LoVo (cell line): ENCODE results near the gene JSRP1.

Source experiments
- DNase-seq: peaks from one replicate; pipeline ENCODE4 v3.0.0-alpha.2; 2016; ENCODE audit warnings: low spot score

JSRP1 gene

DNA sequence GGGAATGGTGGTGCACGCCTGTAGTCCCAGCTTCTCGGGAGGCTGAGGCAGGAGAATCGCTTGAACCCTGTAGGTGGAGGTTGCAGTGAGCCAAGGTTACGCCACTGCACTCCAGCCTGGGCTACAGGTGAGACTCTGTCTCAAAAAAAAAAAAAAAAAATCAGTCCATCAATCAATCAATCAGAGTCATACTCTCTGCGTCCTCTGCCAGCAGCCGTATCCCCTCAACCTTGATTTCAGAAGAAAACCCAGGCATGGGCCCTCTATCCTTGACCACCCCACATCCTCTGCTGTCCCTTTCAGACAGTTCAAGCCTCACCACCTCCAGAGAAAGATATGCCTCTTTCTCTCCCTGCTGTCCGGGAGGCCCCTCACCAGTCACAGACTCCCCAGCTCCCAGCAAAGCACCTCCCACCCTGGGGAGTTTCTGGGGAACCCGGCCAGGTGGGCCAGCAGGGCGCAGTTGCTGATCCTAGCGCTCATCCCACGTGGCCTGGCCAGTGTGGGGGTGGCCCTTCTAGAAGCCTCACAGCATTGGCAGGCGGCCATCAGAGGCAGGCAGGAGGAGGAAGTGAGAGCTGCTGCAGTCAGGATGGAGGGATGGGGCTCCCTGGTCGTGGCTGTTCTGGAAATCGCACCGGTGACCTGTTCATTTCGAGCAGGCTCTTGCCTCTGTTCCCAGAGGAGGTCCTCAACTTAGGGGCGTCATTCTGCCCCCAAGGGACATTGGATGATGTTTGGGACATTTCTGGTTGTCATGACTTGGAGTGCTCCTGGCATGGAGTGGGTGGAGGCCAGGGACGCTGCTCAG, 10.2 kb upstream of the JSRP1 start:
- DNase-seq = no peak

DNA sequence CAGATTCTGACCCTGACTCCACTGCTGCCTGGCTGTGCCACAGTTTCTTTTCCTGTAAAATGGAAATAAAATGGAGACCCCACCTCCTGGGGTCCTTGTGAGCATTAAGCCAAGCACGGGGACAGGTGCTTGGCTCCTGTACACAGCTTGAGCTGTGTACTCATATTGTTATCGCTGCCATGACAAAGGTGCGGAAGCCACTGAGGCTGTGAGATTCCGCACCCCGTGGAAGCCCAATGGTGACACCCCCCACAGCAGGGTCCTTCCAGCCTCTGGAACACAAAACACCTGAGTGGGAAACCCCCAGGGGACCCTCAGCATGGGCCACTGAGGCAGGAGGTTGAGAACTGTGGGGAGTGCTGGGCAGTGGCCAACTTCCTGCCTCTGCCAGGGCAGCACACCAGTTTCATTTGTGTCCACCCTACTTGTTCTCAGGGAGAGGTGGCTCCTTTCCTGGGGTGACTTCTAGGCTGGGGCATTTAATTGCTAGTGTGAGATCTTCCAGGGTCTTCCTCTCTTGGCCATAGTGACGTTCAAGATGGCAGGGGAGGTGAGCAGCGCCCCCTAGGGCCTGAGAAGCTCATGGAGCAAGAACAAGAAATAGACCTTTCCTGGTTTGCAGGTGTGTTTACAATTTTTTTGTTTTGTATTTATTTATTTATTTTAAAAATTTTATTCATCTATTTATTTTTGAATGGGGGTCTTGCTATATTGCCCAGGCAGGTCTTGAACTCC, 5.4 kb upstream of the JSRP1 start:
- no peak for DNase-seq

DNA sequence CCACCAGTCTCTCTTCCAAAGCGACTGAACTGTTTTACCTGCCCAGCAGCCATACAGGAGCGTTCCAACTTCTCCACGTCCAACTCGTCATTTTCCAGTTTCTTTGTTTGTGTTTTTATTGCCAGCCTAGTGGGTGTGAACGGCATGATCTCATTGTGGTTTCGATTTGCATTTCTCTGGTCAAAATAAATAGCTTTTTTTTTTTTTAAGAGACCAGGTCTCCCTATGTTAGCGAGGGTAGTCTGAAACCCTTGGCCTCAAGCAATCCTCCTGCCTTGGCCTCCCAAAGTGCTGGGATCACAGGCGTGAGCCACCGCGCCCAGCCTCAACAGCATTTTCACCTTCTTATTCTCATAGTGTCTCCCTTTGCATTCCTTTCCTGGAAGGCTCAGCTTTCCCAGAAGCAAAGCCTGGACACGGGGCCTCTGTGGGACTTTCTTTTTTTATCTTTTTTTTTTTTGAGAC, 4.2 kb upstream of the JSRP1 start:
- DNase-seq = peak; percentile 57

DNA sequence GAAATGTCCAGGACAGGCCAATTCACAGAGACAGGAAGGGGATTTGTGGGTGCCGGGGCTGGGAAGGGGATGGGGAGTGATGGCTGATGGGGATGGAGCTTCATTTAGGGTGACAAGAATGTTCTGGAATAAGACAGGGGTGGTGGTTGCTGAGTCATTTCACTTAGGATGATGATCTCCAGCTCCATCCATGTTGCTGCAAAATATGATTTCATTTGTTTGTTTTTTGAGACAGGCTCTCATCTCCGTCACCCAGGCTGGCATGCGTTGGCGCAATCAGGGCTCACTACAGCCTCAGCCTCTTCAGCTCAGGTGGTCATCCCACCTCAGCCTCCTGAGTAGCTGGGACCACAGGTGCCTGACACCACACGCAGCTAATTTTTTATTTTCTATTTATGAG, 3.1 kb upstream of the JSRP1 start:
- DNase-seq = no peak

DNA sequence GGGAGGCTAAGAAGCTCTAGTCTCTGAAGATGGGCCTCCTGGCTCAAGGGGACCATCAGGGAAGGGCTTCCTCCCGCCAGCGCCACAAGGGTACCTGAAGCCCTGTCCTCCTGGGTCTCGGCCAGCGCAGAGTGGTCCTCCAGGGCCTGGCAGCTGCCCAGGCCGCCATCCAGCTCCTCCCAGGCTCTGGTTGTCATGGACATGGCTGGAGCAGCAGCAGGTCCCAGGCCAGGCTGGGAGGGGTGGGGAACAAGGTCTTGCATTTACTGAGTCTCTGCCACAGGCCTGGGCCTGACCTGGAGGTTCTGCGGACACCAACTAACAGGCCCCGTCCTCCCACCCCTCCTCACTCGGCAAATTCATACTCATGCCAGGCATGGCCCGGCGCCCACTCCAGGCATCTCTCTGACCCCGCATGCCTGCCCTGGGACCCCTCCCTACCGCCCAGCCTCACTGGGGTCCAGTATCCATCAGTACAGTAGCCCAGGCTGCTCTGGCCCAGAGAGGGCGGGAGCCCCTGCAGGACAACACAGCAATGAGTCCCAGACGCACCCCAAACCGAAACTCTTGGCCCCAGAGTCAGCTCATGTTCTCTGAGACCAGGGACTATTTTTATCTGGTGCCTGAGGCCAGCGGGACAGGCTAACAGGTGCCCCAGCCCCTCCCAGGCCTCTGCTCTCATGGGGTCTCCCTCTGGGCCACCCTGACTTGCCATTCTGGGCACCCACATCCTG, 938 bp downstream of the JSRP1 start:
- DNase-seq = no peak

DNA sequence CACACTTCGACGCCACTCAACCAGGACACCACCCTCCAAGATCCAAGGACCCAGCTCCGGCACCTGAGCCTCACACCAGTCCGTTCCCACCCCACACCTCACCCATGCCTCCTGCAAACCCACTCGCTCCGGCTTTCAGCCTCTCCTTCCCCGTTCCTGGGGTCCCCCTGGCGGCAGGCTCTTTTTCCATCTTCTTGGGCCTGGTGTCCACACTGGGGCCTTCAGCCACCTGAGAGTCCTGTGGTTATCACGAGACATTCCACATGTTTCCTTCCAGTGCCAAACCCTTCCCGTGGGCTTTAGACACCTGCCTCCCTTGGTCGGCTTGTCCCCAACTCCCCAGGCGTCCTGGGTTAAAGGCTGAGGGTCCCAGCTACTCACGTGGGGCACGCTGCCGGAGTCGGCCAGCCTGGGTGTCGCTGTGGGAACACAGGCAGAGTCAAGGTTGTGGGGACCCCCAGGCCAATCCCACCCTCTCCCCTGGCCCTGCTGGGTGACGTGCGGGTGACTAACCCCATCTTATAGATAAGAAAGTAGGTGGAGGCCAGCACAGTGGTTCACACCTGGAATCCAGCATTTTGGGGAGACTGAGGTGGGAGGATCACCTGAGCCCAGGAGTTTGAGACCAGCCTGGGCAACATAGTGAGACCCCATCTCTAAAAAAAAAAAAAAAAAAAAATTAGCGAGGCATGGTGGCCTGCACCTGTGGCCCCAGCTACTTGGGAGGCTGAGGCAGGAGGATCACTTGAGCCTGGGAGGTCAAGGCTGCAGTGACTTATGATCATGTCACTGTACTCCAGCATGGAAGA, 1.9 kb downstream of the JSRP1 start:
- DNase-seq = no peak

DNA sequence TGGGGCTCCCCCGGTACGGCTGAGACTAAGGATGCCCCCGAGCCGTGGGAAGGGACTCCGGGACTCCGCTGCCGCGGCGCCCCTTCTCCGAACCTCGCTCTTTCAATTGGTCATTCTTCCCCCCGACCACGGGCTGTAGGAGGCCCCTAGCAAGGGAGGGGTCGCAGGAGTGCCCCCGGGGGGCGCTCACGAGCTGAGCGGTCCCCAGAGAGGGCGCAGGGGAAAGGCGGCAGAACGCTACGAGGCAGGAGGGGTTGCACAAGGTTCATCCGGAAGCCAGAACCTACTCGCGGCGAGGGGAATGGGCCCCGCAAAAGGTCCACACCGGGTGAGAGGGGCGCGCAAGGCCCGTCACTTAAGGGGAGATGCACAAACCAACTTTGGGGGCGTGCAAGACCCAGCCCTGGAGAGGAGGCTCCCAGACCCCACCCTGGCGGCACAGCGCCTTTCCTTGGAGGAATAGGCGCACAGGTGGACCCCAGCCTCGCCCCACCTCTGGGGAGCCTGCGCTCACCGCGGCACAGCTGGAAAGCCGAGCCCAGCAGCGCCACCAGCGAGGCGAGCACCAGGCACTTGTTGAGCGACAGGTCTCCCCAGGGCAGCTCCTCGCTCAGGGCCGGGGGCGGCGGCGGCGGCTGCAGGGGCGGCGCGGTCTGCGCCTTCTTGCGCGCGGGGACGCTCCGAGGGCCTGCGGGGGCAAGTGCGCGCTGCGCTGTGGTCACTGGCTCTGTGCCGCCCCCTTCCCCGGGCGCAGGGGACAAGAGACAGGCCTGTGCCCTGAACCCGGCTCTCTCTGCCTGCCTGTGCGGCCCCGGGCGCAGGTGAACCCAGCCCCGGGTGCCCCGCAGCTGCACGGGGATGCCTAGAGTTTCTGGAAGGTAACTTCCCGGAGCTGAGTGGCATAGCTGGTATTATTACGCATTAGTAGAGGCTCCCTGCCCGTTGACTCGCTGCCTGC, 2.8 kb downstream of the JSRP1 start:
- no peak for DNase-seq

DNA sequence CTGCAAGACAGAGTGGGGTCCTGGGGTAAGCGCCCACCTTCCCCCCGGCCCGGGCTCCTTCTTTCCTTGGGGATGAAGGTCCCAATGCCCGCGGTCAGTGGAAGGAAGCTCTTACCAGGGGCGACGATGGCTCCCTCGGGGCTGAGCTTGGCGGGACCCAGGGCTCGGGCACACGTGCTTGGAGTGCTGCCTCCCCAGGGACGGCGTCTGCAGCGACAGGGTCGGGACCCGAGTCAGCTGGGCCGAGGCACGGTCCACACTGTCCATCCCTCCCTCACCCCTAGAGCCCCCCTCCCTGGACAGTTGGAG, 3.5 kb downstream of the JSRP1 start:
- DNase-seq = no peak

DNA sequence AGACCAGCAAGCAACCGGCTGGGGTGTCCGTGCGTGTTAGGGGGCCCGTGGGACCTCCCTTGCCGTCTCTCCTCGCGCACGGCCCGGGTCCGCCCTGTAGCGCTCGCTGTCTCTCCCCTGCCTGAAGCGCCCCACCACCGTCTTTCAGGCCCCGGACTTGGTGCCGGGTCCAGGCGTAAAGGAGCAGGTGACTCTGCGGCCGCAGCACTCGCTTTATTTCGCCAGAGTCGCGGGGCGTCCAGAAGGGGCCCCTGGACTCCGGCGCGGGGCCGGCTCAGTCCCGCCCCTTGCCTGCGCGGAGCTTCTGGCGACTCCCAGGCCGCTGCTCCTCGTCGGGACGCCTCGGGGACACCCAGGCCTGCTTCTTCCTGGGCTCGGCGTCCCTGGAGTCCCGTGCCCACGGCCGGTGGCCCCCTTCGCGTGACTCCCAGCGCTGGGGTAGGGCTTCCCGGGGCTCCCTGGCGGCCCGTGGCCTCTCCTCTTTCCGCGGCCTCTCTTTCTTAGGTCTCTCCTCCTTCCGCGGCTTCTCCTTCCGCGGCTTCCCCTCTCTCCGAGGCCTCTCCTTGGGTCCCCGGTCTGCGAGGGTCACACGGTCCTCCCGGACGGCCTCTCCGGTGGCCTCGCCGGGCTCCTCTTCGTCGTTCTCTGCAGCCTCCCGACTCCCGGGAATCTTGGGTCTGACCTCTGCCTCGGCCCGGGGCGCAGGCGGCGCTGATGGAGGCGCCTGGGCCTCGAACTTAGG, 4.0 kb downstream of the JSRP1 start:
- no peak for DNase-seq

DNA sequence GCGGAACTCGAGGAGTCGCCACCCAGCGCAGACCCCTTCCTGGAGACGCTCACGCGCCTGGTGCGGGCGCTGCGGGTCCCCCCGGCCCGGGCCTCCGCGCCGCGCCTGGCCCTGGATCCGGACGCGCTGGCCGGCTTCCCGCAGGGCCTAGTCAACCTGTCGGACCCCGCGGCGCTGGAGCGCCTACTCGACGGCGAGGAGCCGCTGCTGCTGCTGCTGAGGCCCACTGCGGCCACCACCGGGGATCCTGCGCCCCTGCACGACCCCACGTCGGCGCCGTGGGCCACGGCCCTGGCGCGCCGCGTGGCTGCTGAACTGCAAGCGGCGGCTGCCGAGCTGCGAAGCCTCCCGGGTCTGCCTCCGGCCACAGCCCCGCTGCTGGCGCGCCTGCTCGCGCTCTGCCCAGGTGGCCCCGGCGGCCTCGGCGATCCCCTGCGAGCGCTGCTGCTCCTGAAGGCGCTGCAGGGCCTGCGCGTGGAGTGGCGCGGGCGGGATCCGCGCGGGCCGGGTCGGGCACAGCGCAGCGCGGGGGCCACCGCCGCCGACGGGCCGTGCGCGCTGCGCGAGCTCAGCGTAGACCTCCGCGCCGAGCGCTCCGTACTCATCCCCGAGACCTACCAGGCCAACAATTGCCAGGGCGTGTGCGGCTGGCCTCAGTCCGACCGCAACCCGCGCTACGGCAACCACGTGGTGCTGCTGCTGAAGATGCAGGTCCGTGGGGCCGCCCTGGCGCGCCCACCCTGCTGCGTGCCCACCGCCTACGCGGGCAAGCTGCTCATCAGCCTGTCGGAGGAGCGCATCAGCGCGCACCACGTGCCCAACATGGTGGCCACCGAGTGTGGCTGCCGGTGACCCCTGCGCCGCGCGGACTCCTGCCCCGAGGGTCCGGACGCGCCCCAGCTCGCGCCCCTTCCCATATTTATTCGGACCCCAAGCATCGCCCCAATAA, 4.8 kb downstream of the JSRP1 start:
- no peak for DNase-seq

DNA sequence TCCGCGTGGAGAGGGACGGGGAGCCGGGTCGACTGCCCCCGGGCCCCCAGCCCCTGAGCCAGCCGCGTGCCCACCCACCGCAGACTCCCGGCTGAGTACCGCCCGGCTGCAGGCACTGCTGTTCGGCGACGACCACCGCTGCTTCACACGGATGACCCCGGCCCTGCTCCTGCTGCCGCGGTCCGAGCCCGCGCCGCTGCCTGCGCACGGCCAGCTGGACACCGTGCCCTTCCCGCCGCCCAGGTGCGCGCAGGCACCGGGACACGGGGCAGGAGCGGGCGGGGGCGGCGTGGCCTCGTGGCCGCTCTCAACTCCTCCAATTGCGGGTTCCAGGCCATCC, 5.5 kb downstream of the JSRP1 start:
- DNase-seq = no peak

DNA sequence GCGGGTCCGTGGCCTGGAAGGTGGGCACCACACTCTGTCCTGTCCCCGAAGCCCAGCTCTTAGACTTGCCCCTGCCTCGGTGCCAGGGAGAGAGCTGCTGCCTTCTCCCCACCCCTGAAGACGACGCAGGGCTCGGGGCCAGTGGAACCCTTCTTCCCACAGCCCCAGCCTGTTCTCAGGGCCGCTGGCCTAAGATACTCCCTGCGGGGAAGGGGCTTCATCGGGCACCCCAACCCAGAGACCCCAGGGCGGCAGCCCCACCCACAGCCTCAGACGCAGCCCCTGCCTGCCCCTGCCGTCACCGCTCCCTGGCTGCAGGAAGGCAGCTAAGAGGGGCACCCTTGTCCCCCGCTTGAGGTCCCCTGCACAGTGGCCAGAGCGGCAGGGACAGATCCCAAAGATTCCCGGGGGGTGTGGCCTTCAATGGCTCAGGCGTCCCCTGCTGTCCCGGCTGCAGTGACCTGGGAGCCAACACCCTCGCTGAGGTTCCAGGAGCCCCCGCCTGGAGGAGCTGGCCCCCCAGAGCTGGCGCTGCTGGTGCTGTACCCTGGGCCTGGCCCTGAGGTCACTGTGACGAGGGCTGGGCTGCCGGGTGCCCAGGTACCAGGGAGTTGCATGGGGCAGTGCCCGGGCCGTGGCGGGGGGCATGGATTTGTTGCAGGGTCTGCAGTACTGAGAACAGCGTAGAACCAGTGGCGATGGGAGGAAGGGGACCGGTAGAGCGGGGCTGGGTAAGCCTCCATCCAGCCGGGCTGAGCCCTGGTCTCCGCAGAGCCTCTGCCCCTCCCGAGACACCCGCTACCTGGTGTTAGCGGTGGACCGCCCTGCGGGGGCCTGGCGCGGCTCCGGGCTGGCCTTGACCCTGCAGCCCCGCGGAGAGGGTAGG, 6.1 kb downstream of the JSRP1 start:
- DNase-seq = no peak

DNA sequence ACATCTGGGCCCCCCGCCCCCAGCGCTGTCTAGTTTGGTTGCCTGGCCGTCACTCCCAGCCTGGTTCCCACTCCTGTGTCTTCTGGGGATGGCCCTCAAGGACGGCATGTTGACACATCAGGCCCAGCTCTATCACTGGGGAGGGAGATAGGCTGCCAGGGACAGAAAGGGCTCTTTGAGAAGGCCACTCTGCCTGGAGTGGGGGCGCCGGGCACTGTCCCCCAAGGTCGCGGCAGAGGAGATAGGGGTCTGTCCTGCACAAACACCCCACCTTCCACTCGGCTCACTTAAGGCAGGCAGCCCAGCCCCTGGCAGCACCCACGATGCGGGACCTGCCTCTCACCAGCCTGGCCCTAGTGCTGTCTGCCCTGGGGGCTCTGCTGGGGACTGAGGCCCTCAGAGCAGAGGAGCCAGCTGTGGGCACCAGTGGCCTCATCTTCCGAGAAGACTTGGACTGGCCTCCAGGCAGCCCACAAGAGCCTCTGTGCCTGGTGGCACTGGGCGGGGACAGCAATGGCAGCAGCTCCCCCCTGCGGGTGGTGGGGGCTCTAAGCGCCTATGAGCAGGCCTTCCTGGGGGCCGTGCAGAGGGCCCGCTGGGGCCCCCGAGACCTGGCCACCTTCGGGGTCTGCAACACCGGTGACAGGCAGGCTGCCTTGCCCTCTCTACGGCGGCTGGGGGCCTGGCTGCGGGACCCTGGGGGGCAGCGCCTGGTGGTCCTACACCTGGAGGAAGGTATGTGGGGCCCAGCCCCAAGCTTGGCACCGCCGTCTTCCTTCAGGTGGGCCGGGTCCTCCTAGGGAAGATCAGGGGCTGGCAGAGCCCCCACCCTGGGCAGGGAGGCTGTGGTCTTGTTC, 7.0 kb downstream of the JSRP1 start, which contains the start of gene AMH:
Gene AMH (plus strand): TSS at position 314 of the 857 bp plus-strand sequence. CDS start 10 bp downstream, at position 324.
- DNase-seq = no peak

DNA sequence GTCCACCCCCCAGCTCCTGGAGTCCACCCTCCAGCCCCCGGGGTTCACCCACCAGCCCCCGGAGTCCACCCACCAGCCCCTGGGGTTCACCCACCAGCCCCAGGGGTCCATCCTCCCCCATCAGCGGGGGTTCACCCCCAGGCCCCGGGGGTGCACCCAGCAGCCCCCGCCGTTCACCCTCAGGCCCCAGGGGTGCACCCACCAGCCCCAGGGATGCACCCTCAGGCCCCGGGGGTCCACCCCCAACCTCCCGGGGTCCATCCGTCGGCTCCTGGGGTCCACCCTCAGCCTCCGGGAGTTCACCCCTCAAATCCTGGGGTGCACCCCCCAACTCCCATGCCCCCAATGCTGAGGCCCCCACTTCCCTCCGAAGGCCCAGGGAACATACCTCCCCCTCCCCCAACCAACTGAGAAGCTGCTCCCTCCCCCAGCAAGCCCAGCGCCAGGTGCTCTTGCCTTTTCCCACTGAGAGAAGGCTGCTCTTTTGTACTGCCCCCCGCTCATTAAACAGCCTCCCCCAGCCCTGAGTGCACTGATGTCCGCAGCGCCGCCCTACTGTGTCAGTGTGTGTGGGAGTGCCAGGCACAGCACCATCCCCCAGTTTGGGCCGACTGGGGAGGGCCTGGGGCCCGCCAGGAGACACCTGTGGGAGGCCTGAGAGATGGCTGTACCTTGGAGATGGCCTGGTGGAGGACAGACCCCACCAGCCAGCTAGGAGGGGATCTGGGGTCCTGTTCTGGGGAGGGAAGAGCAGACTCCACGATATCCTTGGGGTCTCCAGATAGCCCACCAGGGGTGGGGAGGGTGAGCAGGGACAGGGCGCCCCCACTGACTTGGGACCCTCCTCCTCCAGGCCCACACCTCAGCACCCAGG, 7.8 kb downstream of the JSRP1 start:
- no peak for DNase-seq

DNA sequence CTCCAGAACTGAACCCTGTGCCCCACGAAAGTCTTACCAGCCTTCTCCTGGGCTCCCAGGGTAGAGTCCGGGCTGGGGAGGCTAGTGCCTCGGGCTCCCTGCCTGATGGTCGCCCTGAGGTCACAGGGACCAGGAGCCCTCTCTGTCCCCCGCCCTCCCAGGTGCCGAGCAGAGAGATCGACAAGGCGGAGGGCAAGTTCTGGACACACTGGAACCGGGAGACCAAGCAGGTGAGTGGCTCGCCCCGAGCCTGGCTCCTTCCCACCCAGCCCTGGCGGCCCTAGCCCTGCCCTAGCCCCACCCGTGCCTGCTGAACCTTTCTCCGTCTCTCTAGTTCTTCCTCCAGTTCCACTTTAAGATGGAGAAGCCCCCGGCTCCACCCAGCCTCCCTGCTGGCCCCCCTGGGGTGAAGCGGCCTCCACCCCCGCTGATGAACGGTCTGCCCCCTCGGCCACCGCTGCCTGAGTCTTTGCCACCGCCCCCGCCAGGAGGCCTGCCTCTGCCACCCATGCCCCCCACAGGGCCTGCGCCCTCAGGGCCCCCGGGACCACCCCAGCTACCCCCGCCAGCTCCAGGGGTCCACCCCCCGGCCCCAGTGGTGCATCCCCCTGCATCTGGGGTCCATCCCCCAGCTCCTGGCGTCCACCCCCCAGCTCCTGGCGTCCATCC, 8.7 kb downstream of the JSRP1 start:
- no peak for DNase-seq
